Type B pancreatic cell (in vitro differentiated cells): ENCODE results near the gene SULT2B1. TPM values are rescaled to one million over a fixed set of nuclear protein-coding genes. Genes with fewer than 3 reads are reported as not detected.

ENCODE experiments used
- DNase-seq: peaks from one replicate; pipeline ENCODE4 v3.0.0; 2021; ENCODE audit warnings: mixed read lengths; ENCODE audit not compliant: unreplicated experiment; ENCODE audit errors: extremely low spot score
- H3K27ac Mint-ChIP-seq: 2 replicates; pipeline ENCODE4 v1.8.0; 2021; ENCODE audit warnings: mild to moderate bottlenecking, mixed read lengths
- H3K27me3 Mint-ChIP-seq: 2 replicates; pipeline ENCODE4 v1.8.0; 2021; ENCODE audit warnings: mixed read lengths
- H3K36me3 Mint-ChIP-seq: 2 replicates; pipeline ENCODE4 v1.8.0; 2021; ENCODE audit warnings: mixed read lengths
- H3K4me1 Mint-ChIP-seq: one replicate; pipeline ENCODE4 v1.8.0; 2021; ENCODE audit warnings: mixed read lengths; ENCODE audit not compliant: unreplicated experiment
- H3K4me3 Mint-ChIP-seq: 2 replicates; pipeline ENCODE4 v1.8.0; 2021; ENCODE audit warnings: mild to moderate bottlenecking, mixed read lengths
- H3K9me3 Mint-ChIP-seq: 2 replicates; pipeline ENCODE4 v1.8.0; 2021; ENCODE audit warnings: mixed read lengths
- total RNA-seq: library from RNA; stranded (reverse); gene quantifications from 2 replicates; pipeline ENCODE4 v1.2.1, GENCODE V29; 2021; ENCODE audit warnings: low replicate concordance
- TF ChIP-seq, protein P1 (sequence below): fragments of 200-600 bp; sonication (generic); conservative IDR thresholded peaks from 2 replicates; pipeline ENCODE4 v1.5.0; 2021; ENCODE audit warnings: antibody characterized with exemption, mild to moderate bottlenecking

SULT2B1 gene
- total RNA-seq, 1 donor from 2014 or later = 0.77 TPM

DNA sequence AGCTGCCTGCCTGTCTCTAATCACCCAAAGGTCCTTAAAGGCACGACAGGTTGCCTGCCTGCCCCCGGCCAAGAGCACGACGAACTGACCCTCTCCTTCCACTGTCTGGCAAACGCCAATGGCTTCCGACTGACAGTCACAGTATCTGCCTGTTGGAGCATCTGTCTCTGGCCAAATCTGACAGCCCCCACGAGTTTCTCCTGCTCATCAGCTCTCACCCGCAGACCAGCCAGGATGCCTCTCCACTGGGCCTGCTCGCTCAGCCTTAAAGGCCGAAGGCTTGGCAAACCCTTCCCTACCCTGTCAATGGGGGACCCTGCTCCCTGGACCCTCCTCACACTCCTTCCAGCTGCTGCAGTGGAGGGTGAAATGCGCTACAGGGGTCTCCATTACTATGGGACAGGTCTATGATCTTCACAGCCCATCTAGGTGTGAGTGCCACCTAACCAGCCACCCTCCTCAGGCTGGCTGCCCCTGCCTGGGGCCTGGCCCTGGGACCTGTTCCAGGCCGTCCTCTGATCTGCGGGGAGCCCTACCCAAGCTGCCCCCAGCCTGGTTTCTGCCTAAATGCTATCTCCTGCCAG, 62.0 kb downstream of the SULT2B1 start:
- no peaks in the 10 kb centered on the region for H3K27me3 Mint-ChIP-seq
- no peaks in the 10 kb centered on the region for H3K9me3 Mint-ChIP-seq
- peak overlapping the region; percentile 65 for H3K4me3 Mint-ChIP-seq
- TF ChIP-seq, protein P1, sequence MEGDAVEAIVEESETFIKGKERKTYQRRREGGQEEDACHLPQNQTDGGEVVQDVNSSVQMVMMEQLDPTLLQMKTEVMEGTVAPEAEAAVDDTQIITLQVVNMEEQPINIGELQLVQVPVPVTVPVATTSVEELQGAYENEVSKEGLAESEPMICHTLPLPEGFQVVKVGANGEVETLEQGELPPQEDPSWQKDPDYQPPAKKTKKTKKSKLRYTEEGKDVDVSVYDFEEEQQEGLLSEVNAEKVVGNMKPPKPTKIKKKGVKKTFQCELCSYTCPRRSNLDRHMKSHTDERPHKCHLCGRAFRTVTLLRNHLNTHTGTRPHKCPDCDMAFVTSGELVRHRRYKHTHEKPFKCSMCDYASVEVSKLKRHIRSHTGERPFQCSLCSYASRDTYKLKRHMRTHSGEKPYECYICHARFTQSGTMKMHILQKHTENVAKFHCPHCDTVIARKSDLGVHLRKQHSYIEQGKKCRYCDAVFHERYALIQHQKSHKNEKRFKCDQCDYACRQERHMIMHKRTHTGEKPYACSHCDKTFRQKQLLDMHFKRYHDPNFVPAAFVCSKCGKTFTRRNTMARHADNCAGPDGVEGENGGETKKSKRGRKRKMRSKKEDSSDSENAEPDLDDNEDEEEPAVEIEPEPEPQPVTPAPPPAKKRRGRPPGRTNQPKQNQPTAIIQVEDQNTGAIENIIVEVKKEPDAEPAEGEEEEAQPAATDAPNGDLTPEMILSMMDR = no peak
- DNase-seq = no peak
- H3K36me3 Mint-ChIP-seq = peaks cover 13% of the 10 kb centered on the region
- peaks cover 12% of the 10 kb centered on the region for H3K4me1 Mint-ChIP-seq
- peak overlapping the region; percentile 82 for H3K27ac Mint-ChIP-seq

DNA sequence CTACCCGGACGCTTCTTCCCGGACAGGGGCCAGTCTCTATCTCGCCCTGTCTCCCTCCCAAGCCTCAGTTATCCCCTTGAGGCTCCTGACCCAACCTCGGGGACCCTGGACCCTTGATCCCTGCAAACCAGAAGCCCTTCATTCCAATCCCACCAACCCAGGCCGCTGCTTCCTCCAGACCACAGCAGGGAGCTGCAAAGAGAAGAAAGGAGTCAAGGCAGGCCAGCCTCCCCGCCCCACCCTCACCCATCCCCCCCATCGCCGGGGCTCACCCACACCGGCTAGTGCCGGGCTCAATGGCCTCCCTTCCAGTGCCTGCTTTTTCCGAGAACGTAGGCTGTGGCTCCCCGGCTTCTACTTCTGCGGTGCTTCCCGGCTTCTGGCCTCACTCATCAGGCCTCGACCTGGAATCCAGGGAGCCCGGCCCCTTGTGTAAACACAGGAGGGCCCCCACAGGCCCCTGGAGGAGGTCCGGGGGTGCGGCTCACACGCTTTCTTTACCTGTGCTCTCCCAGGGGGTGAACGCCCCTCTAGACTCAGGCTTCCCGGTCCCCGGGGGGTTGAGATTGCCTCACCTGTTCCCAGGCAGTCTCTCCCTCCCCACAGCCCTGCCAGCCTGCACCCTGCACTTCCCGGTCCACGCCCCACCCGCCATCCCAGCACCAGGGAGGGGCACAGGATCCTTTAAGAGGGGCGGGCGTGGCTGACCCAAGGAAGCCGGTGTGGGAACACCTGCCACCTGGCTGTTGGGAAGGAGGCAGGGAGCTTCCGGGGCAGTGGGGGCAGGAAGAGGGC, 62.7 kb downstream of the SULT2B1 start, which contains the start of gene FAM83E:
Gene FAM83E, minus strand, starts transcription at position 641 of the 795 bp plus-strand sequence. CDS start 1,704 bp downstream, outside the sequence.
- TF ChIP-seq, protein P1 = no peak
- Mint-ChIP-seq H3K27me3 (no peaks in the 10 kb centered on the region), H3K36me3 (peaks cover 13% of the 10 kb centered on the region), H3K4me1 (peaks cover 15% of the 10 kb centered on the region), H3K9me3 (no peaks in the 10 kb centered on the region), H3K27ac (peak within 1 kb of the TSS; percentile 82), H3K4me3 (peak within 1 kb of the TSS; percentile 68)
- DNase-seq = no peak

DNA sequence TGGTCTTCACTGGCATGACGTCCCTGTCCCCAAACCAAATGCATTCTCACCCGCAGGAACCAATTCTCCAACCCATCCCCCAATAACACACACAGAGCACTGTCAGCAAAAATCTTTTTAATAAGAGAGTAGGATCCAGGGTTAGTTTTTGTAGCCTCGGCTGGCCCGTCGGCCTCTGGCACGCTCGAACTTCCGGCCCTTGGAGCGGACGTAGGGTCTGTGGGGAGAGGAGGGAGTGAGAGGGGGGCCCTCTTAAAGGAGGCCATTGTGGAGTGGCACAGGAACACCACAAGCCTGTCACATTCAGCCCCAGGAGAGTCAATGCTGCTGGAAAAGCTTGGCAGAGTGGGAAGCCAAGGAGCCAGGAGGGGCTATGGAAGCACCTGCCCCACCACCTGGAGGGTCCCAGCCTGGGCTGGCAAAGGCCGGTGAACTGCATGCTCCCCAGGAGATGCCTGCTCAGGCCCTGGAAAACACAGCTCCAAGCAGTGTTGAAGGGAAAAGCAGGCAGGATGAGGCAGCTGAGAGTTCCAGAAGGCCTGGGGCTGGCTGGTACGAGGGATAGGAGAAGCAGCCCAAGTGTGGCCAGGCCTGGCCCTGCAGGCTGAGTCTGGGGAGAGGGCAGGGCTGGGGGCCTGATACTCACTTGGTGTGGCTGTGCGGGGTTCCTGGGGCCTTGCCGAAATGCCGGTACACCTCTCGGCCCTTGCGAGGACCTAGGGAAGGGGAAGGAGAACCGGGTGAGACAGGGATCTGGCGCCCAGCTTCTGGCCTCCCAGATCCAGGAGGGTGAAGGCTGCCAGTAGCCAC, 63.5 kb downstream of the SULT2B1 start:
- Mint-ChIP-seq H3K27me3 (no peaks in the 10 kb centered on the region), H3K27ac (peak overlapping the region; percentile 82), H3K4me3 (peak overlapping the region; percentile 68), H3K4me1 (peaks cover 19% of the 10 kb centered on the region), H3K36me3 (peaks cover 13% of the 10 kb centered on the region), H3K9me3 (no peaks in the 10 kb centered on the region)
- no peak for DNase-seq
- TF ChIP-seq, protein P1 = no peak

DNA sequence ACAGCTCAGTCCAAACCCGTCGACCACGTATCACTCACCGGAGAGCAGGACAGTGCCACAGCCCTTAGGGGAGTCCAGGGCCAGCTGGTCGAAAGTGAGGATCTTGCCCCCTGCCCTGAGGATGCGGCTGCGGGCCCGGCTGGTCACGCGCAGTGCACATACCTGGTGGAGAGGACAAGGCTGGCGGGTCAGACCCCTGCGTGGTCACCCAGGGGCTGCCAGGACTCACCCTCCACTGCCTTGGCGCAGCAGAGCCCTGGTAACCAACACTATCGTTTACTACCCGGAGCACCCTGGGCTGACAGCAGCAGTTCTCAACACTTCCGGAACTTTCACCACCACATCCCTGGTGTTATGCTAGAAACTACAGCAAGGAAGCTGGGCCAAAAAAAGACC, 64.1 kb downstream of the SULT2B1 start:
- DNase-seq = no peak
- peaks cover 13% of the 10 kb centered on the region for H3K36me3 Mint-ChIP-seq
- no peaks in the 10 kb centered on the region for H3K9me3 Mint-ChIP-seq
- H3K27me3 Mint-ChIP-seq = no peaks in the 10 kb centered on the region
- H3K27ac Mint-ChIP-seq = peak overlapping the region; percentile 75
- TF ChIP-seq, protein P1 = no peak
- peak overlapping the region; percentile 97 for H3K4me3 Mint-ChIP-seq
- H3K4me1 Mint-ChIP-seq = peaks cover 19% of the 10 kb centered on the region

DNA sequence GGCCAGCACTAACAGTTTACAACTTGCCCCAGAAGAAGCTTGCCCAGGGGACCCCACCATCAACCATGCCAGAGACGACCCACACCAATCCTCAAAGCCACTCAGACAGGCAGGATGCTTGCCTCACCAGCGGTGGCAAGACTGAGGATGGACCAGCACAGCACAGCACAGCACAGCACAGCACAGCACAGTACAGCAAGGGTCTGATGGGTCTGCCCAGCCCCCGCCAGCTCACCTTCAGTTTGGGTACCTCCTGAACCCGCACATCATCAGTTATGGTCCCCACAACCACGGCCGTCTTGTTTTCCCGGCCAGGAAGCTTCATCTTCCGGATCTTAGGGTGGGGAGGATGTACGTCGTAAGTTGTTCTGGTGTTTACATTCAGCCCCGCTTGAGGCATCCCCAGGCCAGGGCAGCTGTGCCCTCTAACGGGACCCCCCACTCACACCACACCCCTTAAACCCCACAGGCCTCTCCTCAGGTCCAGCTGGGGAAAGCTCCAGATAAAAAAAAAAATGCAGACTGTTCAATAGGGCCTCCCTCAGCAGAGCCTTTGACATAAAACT, 64.6 kb downstream of the SULT2B1 start:
- Mint-ChIP-seq H3K36me3 (peaks cover 13% of the 10 kb centered on the region), H3K4me1 (peaks cover 22% of the 10 kb centered on the region), H3K27ac (peak overlapping the region; percentile 99), H3K9me3 (no peaks in the 10 kb centered on the region), H3K27me3 (no peaks in the 10 kb centered on the region), H3K4me3 (peak overlapping the region; percentile 97)
- DNase-seq = no peak
- TF ChIP-seq, protein P1 = no peak
